Loucy (cell line): ENCODE results near the gene ABCC4.
"Not testable (repeated sequence)": the region's sequence is repeated elsewhere in the genome, so short reads cannot be mapped to it uniquely, and the experiment has no call there.

Experiments
- H2AFZ ChIP-seq: fragments of 200-600 bp; sonication (generic); 2 replicates; pipeline ENCODE4 v1.6.0; 2016; ENCODE audit warnings: antibody characterized with exemption, mild to moderate bottlenecking, low read length, moderate library complexity
- H3F3A ChIP-seq: fragments of 200-600 bp; 2 replicates; pipeline ENCODE4 v1.6.0; 2016; ENCODE audit warnings: antibody characterized with exemption, low read depth, mild to moderate bottlenecking
- H3K27me3 ChIP-seq: fragments of 200-600 bp; sonication (generic); 2 replicates; pipeline ENCODE4 v1.6.1; 2014; ENCODE audit warnings: low read length, mild to moderate bottlenecking; ENCODE audit not compliant: insufficient read depth, poor library complexity, severe bottlenecking
- H3K36me3 ChIP-seq: fragments of 200-600 bp; sonication (generic); 2 replicates; pipeline ENCODE4 v1.6.1; 2016; ENCODE audit warnings: low read length; ENCODE audit not compliant: insufficient read depth
- H3K4me1 ChIP-seq: fragments of 200-600 bp; sonication (generic); 2 replicates; pipeline ENCODE4 v1.5.1; 2014; ENCODE audit warnings: low read length, mild to moderate bottlenecking; ENCODE audit not compliant: insufficient read depth, poor library complexity, severe bottlenecking
- H3K4me2 ChIP-seq: fragments of 200-600 bp; sonication (generic); 2 replicates; pipeline ENCODE4 v1.6.0; 2014; ENCODE audit warnings: antibody characterized with exemption, low read length, low read depth, mild to moderate bottlenecking; ENCODE audit not compliant: poor library complexity, severe bottlenecking
- H3K4me3 ChIP-seq: fragments of 200-600 bp; sonication (generic); 2 replicates; pipeline ENCODE4 v1.5.1; 2014; ENCODE audit warnings: low read length, mild to moderate bottlenecking, mixed read lengths; ENCODE audit not compliant: poor library complexity, severe bottlenecking
- H3K79me2 ChIP-seq: fragments of 200-600 bp; sonication (generic); 2 replicates; pipeline ENCODE4 v1.6.1; 2014; ENCODE audit warnings: low read length; ENCODE audit not compliant: insufficient read depth
- H3K9ac ChIP-seq: fragments of 200-600 bp; sonication (generic); 2 replicates; pipeline ENCODE4 v1.6.0; 2014; ENCODE audit warnings: mild to moderate bottlenecking, low read depth, low read length, moderate library complexity; ENCODE audit not compliant: poor library complexity, severe bottlenecking
- H3K9me2 ChIP-seq: fragments of 200-600 bp; sonication (generic); replicated peaks from 2 replicates; pipeline ENCODE4 v1.6.1; 2016; ENCODE audit warnings: low read depth, low read length, mixed read lengths
- H3K9me3 ChIP-seq: fragments of 200-600 bp; sonication (generic); 2 replicates; pipeline ENCODE4 v1.6.1; 2014; ENCODE audit warnings: mild to moderate bottlenecking, antibody characterized with exemption, low read length, low read depth; ENCODE audit not compliant: insufficient read depth
- H4K20me1 ChIP-seq: fragments of 200-600 bp; sonication (generic); 2 replicates; pipeline ENCODE4 v1.6.0; 2014; ENCODE audit warnings: antibody characterized with exemption, low read length, mild to moderate bottlenecking; ENCODE audit not compliant: insufficient read depth, poor library complexity, severe bottlenecking
- CTCF ChIP-seq: fragments of 200-600 bp; sonication (generic); conservative IDR thresholded peaks from 2 replicates; pipeline ENCODE4 v1.5.1; 2014; ENCODE audit warnings: mild to moderate bottlenecking, antibody characterized with exemption, low read length
- EZH2phosphoT487 ChIP-seq: fragments of 200-600 bp; IDR thresholded peaks from 2 replicates; pipeline ENCODE4 v1.6.1; 2018; ENCODE audit warnings: antibody characterized with exemption, mild to moderate bottlenecking, moderate library complexity, borderline replicate concordance

The ABCC4 gene

GRCh38 chr13:95206116-95206515, 95.1 kb downstream of the ABCC4 start:
- no peak overlapping the region for H3K9ac ChIP-seq
- no peaks in the 10 kb centered on the region for H4K20me1 ChIP-seq
- no peaks in the 10 kb centered on the region for H3K9me2 ChIP-seq
- no peaks in the 10 kb centered on the region for H3K27me3 ChIP-seq
- no peak overlapping the region for H2AFZ ChIP-seq
- no peak overlapping the region for H3K4me2 ChIP-seq
- TF ChIP-seq EZH2phosphoT487 (no peak), CTCF (no peak)
- H3K9me3 ChIP-seq = no peaks in the 10 kb centered on the region
- no peaks in the 10 kb centered on the region for H3K4me1 ChIP-seq
- no peaks in the 10 kb centered on the region for H3F3A ChIP-seq
- H3K36me3 ChIP-seq = peaks cover 24% of the 10 kb centered on the region; the same call in 1 of the 2 replicates
- H3K4me3 ChIP-seq = no peak overlapping the region
- H3K79me2 ChIP-seq = no peaks in the 10 kb centered on the region

GRCh38 chr13:95204231-95204765, 97.0 kb downstream of the ABCC4 start:
- Histone ChIP-seq H3K4me2 (no peak overlapping the region), H2AFZ (no peak overlapping the region), H3K9me3 (no peaks in the 10 kb centered on the region), H4K20me1 (no peaks in the 10 kb centered on the region), H3F3A (no peaks in the 10 kb centered on the region), H3K9ac (no peak overlapping the region), H3K36me3 (peaks cover 24% of the 10 kb centered on the region; the same call in 1 of the 2 replicates), H3K79me2 (no peaks in the 10 kb centered on the region), H3K4me1 (no peaks in the 10 kb centered on the region), H3K9me2 (no peaks in the 10 kb centered on the region), H3K4me3 (no peak overlapping the region), H3K27me3 (no peaks in the 10 kb centered on the region)
- TF ChIP-seq CTCF (no peak), EZH2phosphoT487 (no peak)

- Histone ChIP-seq H3K27me3 (no peaks in the 10 kb centered on the region), H3K4me3 (no peak overlapping the region), H4K20me1 (no peaks in the 10 kb centered on the region), H3K4me2 (no peak overlapping the region), H3K9me2 (no peaks in the 10 kb centered on the region), H3K4me1 (no peaks in the 10 kb centered on the region), H3K36me3 (peaks cover 11% of the 10 kb centered on the region; the same call in 1 of the 2 replicates), H3K9me3 (no peaks in the 10 kb centered on the region), H2AFZ (no peak overlapping the region), H3K9ac (no peak overlapping the region), H3F3A (no peaks in the 10 kb centered on the region), H3K79me2 (no peaks in the 10 kb centered on the region)
- TF ChIP-seq CTCF (no peak), EZH2phosphoT487 (no peak)
Observed at GRCh38 chr13:95201814-95202651, 99.2 kb downstream of the ABCC4 start.

GRCh38 chr13:95200386-95200957, 100.8 kb downstream of the ABCC4 start:
- H3K9me2 ChIP-seq, H2AFZ ChIP-seq, H3K79me2 ChIP-seq, H3K4me1 ChIP-seq, H3K9me3 ChIP-seq, H3K36me3 ChIP-seq, H3K27me3 ChIP-seq, H4K20me1 ChIP-seq, H3K4me3 ChIP-seq, H3F3A ChIP-seq, H3K4me2 ChIP-seq, H3K9ac ChIP-seq: not testable (repeated sequence)
